ENCODE data around the gene GOLGA8B. TPM values are rescaled to one million over a fixed set of nuclear protein-coding genes. Genes with fewer than 3 reads are reported as not detected.
"Not testable (repeated sequence)": the region's sequence is repeated elsewhere in the genome, so short reads cannot be mapped to it uniquely, and the experiment has no call there.

GOLGA8B gene
- total RNA-seq, 1 experiment from 2014 or later = 42.1 TPM

DNA sequence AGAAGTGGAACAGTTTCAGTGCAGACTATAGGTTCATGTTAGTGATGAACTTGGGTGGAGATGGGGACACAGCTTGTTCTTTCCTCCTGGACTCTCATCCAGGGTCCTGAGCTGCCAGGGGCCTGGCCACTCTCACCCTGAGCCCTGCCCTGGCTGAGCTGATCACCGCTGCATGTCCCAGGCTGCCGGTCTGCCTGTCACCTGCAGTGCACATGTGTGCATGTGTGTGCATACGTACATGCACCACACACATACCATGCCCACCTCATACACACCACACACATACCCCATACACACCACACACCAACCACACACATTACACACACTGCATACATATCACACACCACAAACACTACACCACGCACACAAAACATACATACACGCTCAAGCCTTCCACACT lies 29.3 kb downstream of the GOLGA8B start:
- not testable (repeated sequence) for H3K9me3 Mint-ChIP-seq; H3K23me2 ChIP-seq (ENCODE audit: insufficient read length, low read depth, low read length, poor library complexity, severe bottlenecking); H3K9ac ChIP-seq (ENCODE audit: extremely low read depth, insufficient read length, low read length); H3K4me2 ChIP-seq (ENCODE audit: insufficient read depth, insufficient read length, low read length); H3K27me3 Mint-ChIP-seq (ENCODE audit: low read depth); H2AFZ ChIP-seq (ENCODE audit: low read length); H4K8ac ChIP-seq (replicated peaks; ENCODE audit: insufficient read length, low read depth, low read length); H3K23ac ChIP-seq (ENCODE audit: insufficient read length, low read depth, low read length); H2BK20ac ChIP-seq (ENCODE audit: low read depth, low read length, poor library complexity, severe bottlenecking); H3K79me1 ChIP-seq (ENCODE audit: insufficient read depth, low read depth, low read length, poor library complexity, severe bottlenecking); H3K79me2 ChIP-seq (ENCODE audit: insufficient read depth, low read length); H3K27me3 ChIP-seq (ENCODE audit: insufficient read depth, low read length); H4K5ac ChIP-seq (ENCODE audit: insufficient read length, low read depth, low read length); H3K4ac ChIP-seq (ENCODE audit: low read depth, low read length); H2BK120ac ChIP-seq (ENCODE audit: low read depth, low read length, poor library complexity, severe bottlenecking); H2AK5ac ChIP-seq (ENCODE audit: insufficient read length, low read length); H3K18ac ChIP-seq (ENCODE audit: insufficient read length, low read depth, low read length); H4K91ac ChIP-seq (ENCODE audit: insufficient read length, low read depth, low read length); H4K20me1 ChIP-seq (ENCODE audit: control insufficient read depth, insufficient read depth, insufficient read length); H2BK12ac ChIP-seq (ENCODE audit: insufficient read length, low read depth, low read length); H3K36me3 Mint-ChIP-seq (ENCODE audit: insufficient read depth in 1 of 3, low read depth in 3 of 3); H3K27ac ChIP-seq (ENCODE audit: insufficient read length, low read depth, low read length); H3T11ph ChIP-seq (ENCODE audit: low read length); H2BK5ac ChIP-seq (ENCODE audit: insufficient read length, low read length); H3K4me1 ChIP-seq (ENCODE audit: insufficient read depth, low read length); H3K4me3 Mint-ChIP-seq; H3K9me3 ChIP-seq (ENCODE audit: control insufficient read depth, low read depth, low read length); DNase-seq; H3K4me1 Mint-ChIP-seq; H3K56ac ChIP-seq (ENCODE audit: insufficient read length, low read depth, low read length); H2BK15ac ChIP-seq (ENCODE audit: low read depth, low read length); H3K14ac ChIP-seq (ENCODE audit: insufficient read depth, low read length)
- WGBS (ENCODE audit: extremely low coverage, insufficient read length, low lambda C conversion rate) = no CpG with 5 or more reads among the region's 5 CpGs
- H3K27ac Mint-ChIP-seq = 0 out of 7 replicates have a peak overlapping the region, but pooled peaks of 1 of the 3 experiments have one; percentile 77

DNA sequence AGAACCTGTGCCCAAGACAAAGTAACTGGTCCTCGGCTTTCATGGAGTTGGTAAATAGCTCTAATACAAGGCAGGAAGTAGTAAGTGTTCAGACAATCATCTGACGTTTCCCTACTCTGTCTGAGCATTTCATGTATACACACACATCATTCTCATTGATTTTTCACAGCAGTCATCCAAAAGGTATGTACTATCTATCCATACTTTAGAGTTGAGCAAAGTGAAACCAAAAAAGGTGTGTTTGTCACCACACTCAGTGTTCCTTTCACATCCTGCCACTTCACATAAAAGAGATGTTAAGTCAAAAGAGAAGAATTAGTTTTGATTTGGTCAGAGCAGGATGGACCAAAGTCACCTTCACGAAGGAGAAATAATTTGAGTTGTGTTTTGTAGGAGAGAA lies 33.3 kb downstream of the GOLGA8B start:
- H3K9me3 ChIP-seq (ENCODE audit: control insufficient read depth, low read depth, low read length); H3K27me3 ChIP-seq (ENCODE audit: insufficient read depth, low read length); H3K18ac ChIP-seq (ENCODE audit: insufficient read length, low read depth, low read length); H3K27ac ChIP-seq (ENCODE audit: insufficient read length, low read depth, low read length); H3K9me3 Mint-ChIP-seq; H4K5ac ChIP-seq (ENCODE audit: insufficient read length, low read depth, low read length); H3K4ac ChIP-seq (ENCODE audit: low read depth, low read length); H3K79me1 ChIP-seq (ENCODE audit: insufficient read depth, low read depth, low read length, poor library complexity, severe bottlenecking); H3K4me2 ChIP-seq (ENCODE audit: insufficient read depth, insufficient read length, low read length); H2BK15ac ChIP-seq (ENCODE audit: low read depth, low read length); H3K4me1 ChIP-seq (ENCODE audit: insufficient read depth, low read length); H2BK12ac ChIP-seq (ENCODE audit: insufficient read length, low read depth, low read length); H3K23me2 ChIP-seq (ENCODE audit: insufficient read length, low read depth, low read length, poor library complexity, severe bottlenecking); H3K23ac ChIP-seq (ENCODE audit: insufficient read length, low read depth, low read length); H3K36me3 Mint-ChIP-seq (ENCODE audit: insufficient read depth in 1 of 3, low read depth in 3 of 3); H2AK5ac ChIP-seq (ENCODE audit: insufficient read length, low read length); H2BK120ac ChIP-seq (ENCODE audit: low read depth, low read length, poor library complexity, severe bottlenecking); H3K27ac Mint-ChIP-seq; H3K14ac ChIP-seq (ENCODE audit: insufficient read depth, low read length); DNase-seq; H2BK5ac ChIP-seq (ENCODE audit: insufficient read length, low read length); H3K4me1 Mint-ChIP-seq; H4K91ac ChIP-seq (ENCODE audit: insufficient read length, low read depth, low read length); H2AFZ ChIP-seq (ENCODE audit: low read length); H3K79me2 ChIP-seq (ENCODE audit: insufficient read depth, low read length); H3K27me3 Mint-ChIP-seq (ENCODE audit: low read depth); H3K56ac ChIP-seq (ENCODE audit: insufficient read length, low read depth, low read length); H3K4me3 Mint-ChIP-seq; H4K20me1 ChIP-seq (ENCODE audit: control insufficient read depth, insufficient read depth, insufficient read length); H3T11ph ChIP-seq (ENCODE audit: low read length); H3K9ac ChIP-seq (ENCODE audit: extremely low read depth, insufficient read length, low read length); H4K8ac ChIP-seq (replicated peaks; ENCODE audit: insufficient read length, low read depth, low read length); H2BK20ac ChIP-seq (ENCODE audit: low read depth, low read length, poor library complexity, severe bottlenecking): not testable (repeated sequence)
- no CpG with 5 or more reads among the region's 3 CpGs for WGBS (ENCODE audit: extremely low coverage, insufficient read length, low lambda C conversion rate)
